GM21737 (cell line): ENCODE data around the gene CD46.

ENCODE experiments used
- ATAC-seq: cut with Tn5 transposase; IDR thresholded peaks from one replicate; pipeline ENCODE4 v1.9.1; 2021; ENCODE audit warnings: mild to moderate bottlenecking, moderate library complexity; ENCODE audit not compliant: unreplicated experiment

The CD46 gene

GRCh38 chr1:207826557-207827487 is 75.0 kb downstream of the CD46 start:
- no peak for ATAC-seq

- no peak for ATAC-seq
Observed at GRCh38 chr1:207827488-207827830, 75.6 kb downstream of the CD46 start.

- no peak for ATAC-seq
Observed at GRCh38 chr1:207828046-207828445, 76.2 kb downstream of the CD46 start.

GRCh38 chr1:207828485-207829158 is 76.8 kb downstream of the CD46 start:
- peak; percentile 15 for ATAC-seq

- no peak for ATAC-seq
Observed at GRCh38 chr1:207829576-207829975, 77.7 kb downstream of the CD46 start.

GRCh38 chr1:207830788-207831187 is 78.9 kb downstream of the CD46 start:
- no peak for ATAC-seq

GRCh38 chr1:207831517-207832327 is 79.9 kb downstream of the CD46 start:
- ATAC-seq: peak; percentile 64

GRCh38 chr1:207832796-207833195 is 80.9 kb downstream of the CD46 start:
- ATAC-seq: no peak

GRCh38 chr1:207833381-207833780 is 81.5 kb downstream of the CD46 start:
- ATAC-seq: no peak

GRCh38 chr1:207833956-207834660 is 82.3 kb downstream of the CD46 start:
- ATAC-seq: no peak

GRCh38 chr1:207835958-207836357 is 84.1 kb downstream of the CD46 start:
- no peak for ATAC-seq

GRCh38 chr1:207836591-207837347 is 84.9 kb downstream of the CD46 start:
- ATAC-seq: no peak

- ATAC-seq: no peak
Observed at GRCh38 chr1:207837673-207838072, 85.8 kb downstream of the CD46 start.

GRCh38 chr1:207838156-207839082 is 86.6 kb downstream of the CD46 start:
- no peak for ATAC-seq

GRCh38 chr1:207839083-207839413 is 87.2 kb downstream of the CD46 start:
- ATAC-seq: no peak

GRCh38 chr1:207840380-207840779 is 88.5 kb downstream of the CD46 start:
- ATAC-seq: no peak

- no peak for ATAC-seq
Observed at GRCh38 chr1:207841293-207841692, 89.4 kb downstream of the CD46 start.

- no peak for ATAC-seq
Observed at GRCh38 chr1:207841901-207842300, 90.0 kb downstream of the CD46 start.

GRCh38 chr1:207842506-207842905 is 90.7 kb downstream of the CD46 start:
- ATAC-seq: no peak
